H1 (cell line): Measurements from ENCODE around the gene SCMH1. TPM values are rescaled to one million over a fixed set of nuclear protein-coding genes. Genes with fewer than 3 reads are reported as not detected.

ENCODE experiments used
- CTCF ChIA-PET: fragments of 300-600 bp; sonication (Branson Sonifier 250); formaldehyde crosslinking; loops from one replicate; lab custom pipeline; 2021; ENCODE audit not compliant: partially characterized antibody; lab: Charles Lee
- POLR2A ChIA-PET: fragments of 300-600 bp; sonication (Branson Sonifier 250); formaldehyde crosslinking; loops from one replicate; lab custom pipeline; 2021; ENCODE audit warnings: inconsistent platforms; ENCODE audit not compliant: partially characterized antibody; lab: Charles Lee
- DNase-seq, 2 experiments: peaks; one replicate each; pipeline versions ENCODE4 v3.0.0 to v3.0.0-alpha.2; 2010 to 2022; ENCODE audit warnings: low spot score in 2 of 2, low read depth in 1 of 2, mixed read lengths in 1 of 2
- FAIRE-seq: peaks from 2 replicates; lab custom pipeline; 2011; peaks lifted over from hg19 to GRCh38; lab: Jason Lieb, UNC
- H2AFZ ChIP-seq: 2 replicates; pipeline ENCODE4 v1.8.1; 2012; ENCODE audit warnings: low read length, inconsistent platforms
- H2AK5ac ChIP-seq: 2 replicates; pipeline ENCODE4 v1.6.1; 2013; ENCODE audit warnings: low read depth, low read length
- H2BK120ac ChIP-seq: replicated peaks from 2 replicates; pipeline ENCODE3; 2013; ENCODE audit warnings: low read depth, low read length, inconsistent platforms
- H2BK12ac ChIP-seq: 2 replicates; pipeline ENCODE4 v1.6.1; 2013; ENCODE audit warnings: low read depth, low read length
- H2BK15ac ChIP-seq: 2 replicates; pipeline ENCODE4 v1.6.1; 2013; ENCODE audit warnings: low read length
- H2BK20ac ChIP-seq: 2 replicates; pipeline ENCODE4 v1.6.1; 2013; ENCODE audit warnings: low read length
- H2BK5ac ChIP-seq: 2 replicates; pipeline ENCODE4 v1.6.1; 2013; ENCODE audit warnings: low read depth, low read length
- H3K14ac ChIP-seq: 2 replicates; pipeline ENCODE4 v1.6.1; 2013; ENCODE audit warnings: inconsistent platforms; ENCODE audit not compliant: insufficient read length
- H3K18ac ChIP-seq: 2 replicates; pipeline ENCODE4 v1.6.1; 2013; ENCODE audit warnings: low read length; ENCODE audit errors: extremely low read depth
- H3K23ac ChIP-seq: 2 replicates; pipeline ENCODE4 v1.6.1; 2013; ENCODE audit warnings: inconsistent platforms; ENCODE audit not compliant: insufficient read length
- H3K23me2 ChIP-seq: 2 replicates; pipeline ENCODE4 v1.6.1; 2013; ENCODE audit warnings: low read depth, low read length
- H3K27ac ChIP-seq: 2 replicates; pipeline ENCODE4 v1.6.1; 2011; ENCODE audit warnings: low read depth, low read length, inconsistent platforms
- H3K27me3 ChIP-seq, 4 experiments: replicated peaks in 1 of 4; 1 replicate in 1 of 4; 2 replicates in 3 of 4; pipeline versions ENCODE4 v1.6.1 to v1.8.1; 2011 to 2013; ENCODE audit warnings: low read length in 3 of 4, mild to moderate bottlenecking in 3 of 4, inconsistent platforms in 2 of 4, mixed read lengths in 2 of 4, moderate library complexity in 1 of 4; ENCODE audit not compliant: control insufficient read depth in 3 of 4, insufficient read depth in 3 of 4; ENCODE audit errors: extremely low read depth in 1 of 4
- H3K36me3 ChIP-seq, 4 experiments: 2 replicates each; pipeline versions ENCODE4 v1.6.1 to v1.8.1; 2011 to 2013; ENCODE audit warnings: mild to moderate bottlenecking in 4 of 4, low read length in 3 of 4, moderate library complexity in 2 of 4, control low read depth in 1 of 4, inconsistent platforms in 1 of 4; ENCODE audit not compliant: insufficient read depth in 4 of 4, control insufficient read depth in 2 of 4
- H3K4ac ChIP-seq: replicated peaks from 2 replicates; pipeline ENCODE3; 2013; ENCODE audit warnings: low read length, low read depth, mixed read lengths, inconsistent platforms; ENCODE audit not compliant: insufficient read length
- H3K4me1 ChIP-seq, 4 experiments: replicated peaks in 1 of 4; 1 replicate in 1 of 4; 2 replicates in 3 of 4; pipeline versions ENCODE4 v1.6.1 to v1.8.1; 2011 to 2013; ENCODE audit warnings: low read length in 3 of 4, inconsistent platforms in 2 of 4, mixed read lengths in 1 of 4; ENCODE audit not compliant: insufficient read depth in 4 of 4, control insufficient read depth in 3 of 4
- H3K4me2 ChIP-seq, 2 experiments: 2 replicates each; pipeline versions ENCODE4 v1.6.1 to v1.8.1; 2011 to 2013; ENCODE audit warnings: low read depth in 2 of 2, low read length in 2 of 2, control low read depth in 1 of 2, inconsistent platforms in 1 of 2, mild to moderate bottlenecking in 1 of 2; ENCODE audit not compliant: insufficient read depth in 1 of 2
- H3K4me3 ChIP-seq, 4 experiments: fragments of 200-600, 300-600 bp in 1 of 4; sonication (generic), shearing (Covaris generic), sonication (Bioruptor Twin) in 1 of 4; 2 replicates each; pipeline versions ENCODE4 v1.5.1 to v1.8.1; 2011 to 2016; ENCODE audit warnings: low read length in 4 of 4, low read depth in 3 of 4, control low read depth in 2 of 4, inconsistent platforms in 2 of 4, mild to moderate bottlenecking in 2 of 4, mixed read lengths in 1 of 4, moderate library complexity in 1 of 4; ENCODE audit not compliant: insufficient read depth in 2 of 4; ENCODE audit errors: extremely low read depth in 1 of 4
- H3K56ac ChIP-seq: replicated peaks from 2 replicates; pipeline ENCODE3; 2013; ENCODE audit warnings: low read depth, mild to moderate bottlenecking, mixed read lengths, low read length, inconsistent platforms; ENCODE audit not compliant: insufficient read length
- H3K79me1 ChIP-seq: 2 replicates; pipeline ENCODE4 v1.6.1; 2013; ENCODE audit warnings: low read depth, low read length, control low read depth
- H3K79me2 ChIP-seq, 2 experiments: 2 replicates each; pipeline versions ENCODE4 v1.6.1 to v1.8.1; 2012 to 2013; ENCODE audit warnings: low read length in 2 of 2, mild to moderate bottlenecking in 2 of 2, inconsistent platforms in 1 of 2; ENCODE audit not compliant: insufficient read depth in 2 of 2, control insufficient read depth in 1 of 2
- H3K9ac ChIP-seq, 4 experiments: replicated peaks in 1 of 4; 1 replicate in 1 of 4; 2 replicates in 3 of 4; pipeline versions ENCODE4 v1.6.1 to v1.8.1; 2011 to 2013; ENCODE audit warnings: low read depth in 3 of 4, low read length in 3 of 4, control low read depth in 2 of 4, mild to moderate bottlenecking in 2 of 4, moderate library complexity in 2 of 4, inconsistent platforms in 1 of 4; ENCODE audit errors: extremely low read depth in 1 of 4
- H3K9me3 ChIP-seq, 2 experiments: 2 replicates each; pipeline versions ENCODE4 v1.6.1 to v1.8.1; 2012 to 2013; ENCODE audit warnings: mild to moderate bottlenecking in 2 of 2, moderate library complexity in 2 of 2, control low read depth in 1 of 2, inconsistent platforms in 1 of 2, low read depth in 1 of 2, low read length in 1 of 2, mixed read lengths in 1 of 2; ENCODE audit not compliant: insufficient read depth in 2 of 2
- H4K20me1 ChIP-seq, 2 experiments: replicated peaks in 1 of 2; 2 replicates each; pipeline versions ENCODE3 to v1.8.1; 2011 to 2013; ENCODE audit warnings: inconsistent platforms in 2 of 2, low read length in 2 of 2, mild to moderate bottlenecking in 1 of 2; ENCODE audit not compliant: insufficient read depth in 2 of 2, control insufficient read depth in 1 of 2
- H4K5ac ChIP-seq: 2 replicates; pipeline ENCODE4 v1.6.1; 2013; ENCODE audit warnings: low read length, low read depth, mixed read lengths, inconsistent platforms; ENCODE audit not compliant: insufficient read length
- H4K8ac ChIP-seq: 2 replicates; pipeline ENCODE4 v1.8.0; 2013; ENCODE audit warnings: mild to moderate bottlenecking, moderate library complexity, low read length, inconsistent platforms; ENCODE audit not compliant: insufficient read depth; ENCODE audit errors: extremely low read depth
- H4K91ac ChIP-seq: replicated peaks from 2 replicates; pipeline ENCODE3; 2013; ENCODE audit warnings: low read length, mixed read lengths, inconsistent platforms; ENCODE audit not compliant: insufficient read length
- ASH2L ChIP-seq: fragments of 200-600, 300-600 bp; sonication (generic); IDR thresholded peaks from one replicate; pipeline ENCODE4 v1.7.1; 2017; ENCODE audit warnings: low read length
- CHD1 ChIP-seq: IDR thresholded peaks from 2 replicates; pipeline ENCODE4 v1.6.1; 2012; ENCODE audit warnings: low read depth, low read length, improper control_type of control experiment
- EZH2 ChIP-seq: fragments of 200-600 bp; sonication (generic); IDR thresholded peaks from 2 replicates; pipeline ENCODE4 v1.7.1; 2012; ENCODE audit warnings: low read depth, mild to moderate bottlenecking, moderate library complexity, low read length, inconsistent platforms; ENCODE audit not compliant: severe bottlenecking
- GABPA ChIP-seq: IDR thresholded peaks from 2 replicates; pipeline ENCODE4 v1.6.1; 2011; ENCODE audit warnings: mild to moderate bottlenecking, low read length, moderate library complexity, borderline replicate concordance; ENCODE audit not compliant: insufficient read depth
- NANOG ChIP-seq: IDR thresholded peaks from 2 replicates; pipeline ENCODE4 v1.6.1; 2011; ENCODE audit warnings: low read length, low read depth, mild to moderate bottlenecking, inconsistent platforms; ENCODE audit not compliant: insufficient read depth, poor library complexity, severe bottlenecking
- RFX5 ChIP-seq: IDR thresholded peaks from 2 replicates; pipeline ENCODE4 v1.6.1; 2011; ENCODE audit warnings: low read depth, low read length, improper control_type of control experiment, borderline replicate concordance
- TAF7 ChIP-seq: optimal IDR thresholded peaks from 2 replicates; pipeline ENCODE3; 2011; ENCODE audit warnings: low read depth, mild to moderate bottlenecking, inconsistent platforms, low read length, moderate library complexity, borderline replicate concordance
- YY1 ChIP-seq: IDR thresholded peaks from 2 replicates; pipeline ENCODE4 v1.6.1; 2011; ENCODE audit warnings: low read depth, mild to moderate bottlenecking, low read length
- WGBS, 2 experiments: shearing (Covaris generic) in 1 of 2; methylation state at CpG; one replicate each; pipeline versions ENCODE4 v1.1.6 to v1.1.7; 2013 to 2015; ENCODE audit warnings: low lambda C conversion rate in 2 of 2, mixed read lengths in 2 of 2, inconsistent platforms in 1 of 2, low coverage in 1 of 2, missing lambda C conversion rate in 1 of 2; ENCODE audit not compliant: insufficient replicate concordance in 2 of 2, insufficient coverage in 1 of 2, insufficient read length in 1 of 2; ENCODE audit errors: extremely low coverage in 1 of 2, missing lambda C conversion rate in 1 of 2; 5-methylcytosine and 5-hydroxymethylcytosine counted together
- polyA plus RNA-seq, 7 experiments: library from polyadenylated mRNA; depleted of rRNA in 3 of 7; stranded (reverse) in 5 of 7; unstranded in 2 of 7; fragments of >200 nt in 5 of 7; fragments of 200-250 nt in 2 of 7; gene quantifications; 1 replicate in 5 of 7; 2 replicates in 1 of 7; 4 replicates in 1 of 7; pipeline versions ENCODE4 v1.2.1 to v1.2.3, GENCODE V29; 2011 to 2013; ENCODE audit warnings: missing spikeins in 2 of 7, mixed read lengths in 2 of 7
- total RNA-seq: library from RNA; stranded (reverse); fragmentation: NEBNext Ultra II Directional; extraction: Animal tissue kit (Norgen Biotek cat#: 25700); gene quantifications from 2 replicates; pipeline ENCODE4 v1.2.1, GENCODE V29; 2021

The SCMH1 gene
- total and polyA plus RNA-seq, 2 of the 8 experiments (the other 6 are each of a cell fraction or from before 2014, with no cell fraction given), result 16.6 to 30.7 TPM

GRCh38 chr1:41048540-41048939, 193.6 kb downstream of the SCMH1 start:
- Histone ChIP-seq H4K20me1 (peaks cover 0 to 3% of the 10 kb centered on the region in 2 experiments), H3K4me1 (no peaks in the 10 kb centered on the region), H2BK15ac (no peak overlapping the region), H2BK120ac (no peak overlapping the region), H3K56ac (no peak overlapping the region), H2BK12ac (no peak overlapping the region), H3K36me3 (peaks cover 0 to 2% (median under 1%) of the 10 kb centered on the region in 4 experiments; a peak in 2 of 8 replicates), H3K4me2 (no peak overlapping the region), H2BK5ac (no peak overlapping the region), H3K27ac (no peak overlapping the region), H3K23me2 (no peaks in the 10 kb centered on the region), H2BK20ac (no peak overlapping the region), H3K18ac (no peak overlapping the region), H3K27me3 (no peaks in the 10 kb centered on the region), H4K91ac (no peak overlapping the region), H2AFZ (no peak overlapping the region), H3K14ac (no peak overlapping the region), H3K9ac (no peak overlapping the region), H3K4me3 (no peak overlapping the region), H3K4ac (no peak overlapping the region), H4K5ac (no peak overlapping the region), H3K79me2 (no peaks in the 10 kb centered on the region), H2AK5ac (no peak overlapping the region), H3K23ac (no peak overlapping the region), H3K9me3 (no peaks in the 10 kb centered on the region), H3K79me1 (no peaks in the 10 kb centered on the region), H4K8ac (no peak overlapping the region)
- POLR2A ChIA-PET, result no interaction called here
- 92% methylated on average over 3 of the region's 3 CpGs; no CpG with 5 or more reads in 1 of the 2 experiments for WGBS, 2 experiments
- TF ChIP-seq YY1, result no peak
- TF ChIP-seq CHD1, result no peak
- no peak for TF ChIP-seq ASH2L
- no peak for TF ChIP-seq GABPA
- no peak for TF ChIP-seq NANOG
- TF ChIP-seq TAF7, result no peak
- TF ChIP-seq EZH2, result no peak
- TF ChIP-seq RFX5, result no peak
- FAIRE-seq (no peak), DNase-seq (no peak)
- CTCF ChIA-PET, result no interaction called here
